Muscle of leg (tissue), 11 donors: ENCODE measurements around the gene ITGA5. TPM values are rescaled to one million over a fixed set of nuclear protein-coding genes. Genes with fewer than 3 reads are reported as not detected.

Experiments used
- DNase-seq: peaks from one replicate; pipeline ENCODE4 v3.0.0; 2013
- H3K27ac ChIP-seq: one replicate; pipeline ENCODE4 v1.5.1; 2013; ENCODE audit warnings: mild to moderate bottlenecking, low read length, control low read depth
- H3K27me3 ChIP-seq: one replicate; pipeline ENCODE4 v1.6.1; 2013; ENCODE audit warnings: low read length; ENCODE audit not compliant: control insufficient read depth, insufficient read depth
- H3K36me3 ChIP-seq: one replicate; pipeline ENCODE4 v1.6.1; 2013; ENCODE audit warnings: low read length; ENCODE audit not compliant: control insufficient read depth, insufficient read depth
- H3K4me1 ChIP-seq: one replicate; pipeline ENCODE4 v1.6.1; 2013; ENCODE audit warnings: low read length; ENCODE audit not compliant: control insufficient read depth, insufficient read depth
- H3K4me3 ChIP-seq: one replicate; pipeline ENCODE4 v1.5.1; 2013; ENCODE audit warnings: low read length, control low read depth
- H3K9me3 ChIP-seq: replicated peaks from 2 replicates; pipeline ENCODE4 v1.6.1; 2013; ENCODE audit warnings: low read depth, low read length; ENCODE audit not compliant: control insufficient read depth
- WGBS: methylation state at CpG from one replicate; pipeline ENCODE4 v1.1.5; 2013; ENCODE audit warnings: missing lambda C conversion rate; ENCODE audit not compliant: insufficient coverage; 5-methylcytosine and 5-hydroxymethylcytosine counted together
- polyA plus RNA-seq, 8 donors: library from polyadenylated mRNA; unstranded; fragments of 120-200 nt; gene quantifications; one replicate each; pipeline versions ENCODE4 v1.2.1 to v1.2.3, GENCODE V29; 2013; ENCODE audit warnings: inconsistent platforms in 1 of 8, low replicate concordance in 1 of 8; ENCODE audit not compliant: insufficient read length in 8 of 8, insufficient read depth in 1 of 8
- total RNA-seq: library from RNA; stranded (reverse); fragments of 120-200 nt; gene quantifications from one replicate; pipeline ENCODE4 v1.2.4, GENCODE V29; 2013

ITGA5 gene
- total and polyA plus RNA-seq, 9 donors, result 70.7 to 129 (median 106) TPM

DNA sequence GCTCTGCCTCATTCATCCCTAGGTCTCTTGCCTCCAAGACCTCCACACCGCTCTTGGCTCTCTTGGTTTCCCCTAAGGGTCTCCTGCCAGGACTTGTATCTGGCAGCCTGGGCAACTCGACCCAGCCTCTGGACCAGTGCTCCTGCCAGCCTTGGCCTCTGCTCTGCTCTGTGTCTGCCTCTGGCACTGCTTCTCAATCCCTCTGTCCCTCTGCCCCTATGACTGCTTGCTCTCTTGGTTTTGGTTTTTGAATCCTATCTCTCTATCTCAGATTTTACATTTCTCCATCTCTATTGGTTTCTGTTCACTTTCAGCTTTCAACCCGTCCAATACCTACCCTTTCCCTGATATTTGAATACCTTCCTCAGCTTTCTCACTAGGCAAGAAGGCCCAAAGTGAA, 6.3 kb downstream of the ITGA5 start:
- 89% methylated on average over 2 of the region's 3 CpGs for WGBS
- H3K4me1 ChIP-seq, result peaks cover 65% of the 10 kb centered on the region
- H3K9me3 ChIP-seq, result no peaks in the 10 kb centered on the region
- DNase-seq, result peak; percentile 10
- no peak overlapping the region for H3K4me3 ChIP-seq
- peaks cover 20% of the 10 kb centered on the region for H3K36me3 ChIP-seq
- no peaks in the 10 kb centered on the region for H3K27me3 ChIP-seq
- peak overlapping the region; percentile 93 for H3K27ac ChIP-seq

DNA sequence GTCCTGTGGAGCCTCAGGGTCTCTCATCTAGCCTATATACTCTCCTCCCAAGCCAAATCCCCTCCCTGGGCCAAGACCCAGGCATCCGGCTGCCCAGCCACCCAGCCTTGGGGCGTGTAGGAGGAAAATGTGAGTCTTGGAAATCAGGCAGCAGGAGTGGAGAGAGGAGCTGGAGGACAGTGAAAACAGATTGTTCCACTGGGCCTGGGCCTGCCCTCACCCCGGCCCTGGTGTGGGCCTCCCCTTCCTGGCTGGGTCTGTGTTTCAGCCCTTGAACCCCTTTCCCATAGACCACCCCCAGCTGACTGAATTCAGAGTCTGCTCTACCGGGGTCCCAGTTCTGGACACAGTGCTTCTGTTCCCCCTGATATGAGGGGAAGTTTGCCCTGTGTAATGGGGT, 6.7 kb downstream of the ITGA5 start:
- Histone ChIP-seq H3K9me3 (no peaks in the 10 kb centered on the region), H3K27me3 (no peaks in the 10 kb centered on the region), H3K4me3 (no peak overlapping the region), H3K4me1 (peaks cover 61% of the 10 kb centered on the region), H3K27ac (peak overlapping the region; percentile 93), H3K36me3 (peaks cover 24% of the 10 kb centered on the region)
- peak; percentile 37 for DNase-seq
- 40% methylated on average over 1 of the region's 4 CpGs for WGBS

DNA sequence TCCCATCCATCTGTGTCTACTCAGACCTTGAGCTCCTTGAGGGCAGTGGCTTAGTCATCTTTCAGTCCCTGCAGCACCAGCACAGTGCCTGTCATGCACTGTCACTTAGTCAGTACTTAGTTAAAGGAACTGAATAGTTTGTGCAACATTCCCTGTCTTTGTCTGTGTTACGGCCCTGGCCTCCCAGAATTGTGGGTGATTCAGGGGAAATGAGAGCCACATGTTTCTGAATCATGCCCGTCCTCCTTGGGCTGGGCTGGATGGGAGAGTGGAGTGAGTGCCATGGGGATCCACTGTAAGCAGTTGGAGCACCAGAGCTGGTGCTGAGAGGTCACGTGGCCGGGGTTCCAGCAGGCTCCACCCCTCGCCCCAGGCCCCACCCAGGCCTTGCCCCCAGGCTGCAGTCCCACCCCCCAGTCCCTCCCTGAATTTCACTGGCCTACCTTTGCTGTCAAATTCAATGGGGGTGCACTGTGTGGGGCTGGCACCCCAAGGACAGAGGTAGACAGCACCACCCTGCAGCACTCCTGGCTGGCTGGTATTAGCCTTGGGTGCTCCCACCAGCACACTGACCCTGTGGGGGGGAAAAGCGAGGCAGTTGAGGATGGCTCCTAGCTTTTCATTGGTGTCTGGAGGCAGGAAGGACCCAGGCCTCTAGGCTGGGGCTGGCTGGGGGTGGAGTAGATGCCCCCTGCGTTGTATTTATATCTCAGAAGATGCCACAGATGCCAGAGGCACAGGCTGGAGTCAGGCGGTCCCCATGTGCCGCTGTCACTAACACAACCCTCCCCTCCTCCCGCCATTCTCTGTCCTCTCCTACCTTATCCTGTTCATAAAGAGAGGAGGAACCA, 7.5 kb downstream of the ITGA5 start:
- no peaks in the 10 kb centered on the region for H3K27me3 ChIP-seq
- DNase-seq, result peak; percentile 71
- H3K4me1 ChIP-seq, result peaks cover 54% of the 10 kb centered on the region
- peaks cover 28% of the 10 kb centered on the region for H3K36me3 ChIP-seq
- no peak overlapping the region for H3K4me3 ChIP-seq
- H3K27ac ChIP-seq, result peak overlapping the region; percentile 93
- no peaks in the 10 kb centered on the region for H3K9me3 ChIP-seq
- WGBS, result 74% methylated on average over 2 of the region's 10 CpGs

DNA sequence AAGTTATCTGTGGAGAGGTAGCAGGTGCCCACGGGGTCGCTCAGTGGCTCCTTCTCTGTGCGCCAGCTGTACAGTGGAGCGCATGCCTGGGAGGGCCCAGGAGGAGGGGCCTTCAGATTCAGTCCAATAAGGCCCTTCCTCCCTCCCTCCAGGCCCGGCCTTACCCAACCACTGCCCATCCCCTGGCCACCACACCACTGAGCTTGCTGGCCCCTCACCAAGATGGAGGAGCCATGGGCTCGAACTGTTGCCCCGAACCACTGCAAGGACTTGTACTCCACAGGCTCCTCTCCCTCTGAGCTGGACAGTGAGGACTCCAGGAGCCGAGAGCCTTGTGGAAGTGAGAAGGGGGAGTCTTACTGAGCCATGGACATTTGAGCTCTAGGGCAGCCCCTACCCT, 9.8 kb downstream of the ITGA5 start:
- DNase-seq, result no peak
- Histone ChIP-seq H3K27me3 (no peaks in the 10 kb centered on the region), H3K27ac (no peak overlapping the region), H3K4me3 (no peak overlapping the region), H3K9me3 (no peaks in the 10 kb centered on the region), H3K36me3 (peaks cover 52% of the 10 kb centered on the region), H3K4me1 (peaks cover 36% of the 10 kb centered on the region)
- WGBS, result 86% methylated on average over 4 of the region's 8 CpGs

DNA sequence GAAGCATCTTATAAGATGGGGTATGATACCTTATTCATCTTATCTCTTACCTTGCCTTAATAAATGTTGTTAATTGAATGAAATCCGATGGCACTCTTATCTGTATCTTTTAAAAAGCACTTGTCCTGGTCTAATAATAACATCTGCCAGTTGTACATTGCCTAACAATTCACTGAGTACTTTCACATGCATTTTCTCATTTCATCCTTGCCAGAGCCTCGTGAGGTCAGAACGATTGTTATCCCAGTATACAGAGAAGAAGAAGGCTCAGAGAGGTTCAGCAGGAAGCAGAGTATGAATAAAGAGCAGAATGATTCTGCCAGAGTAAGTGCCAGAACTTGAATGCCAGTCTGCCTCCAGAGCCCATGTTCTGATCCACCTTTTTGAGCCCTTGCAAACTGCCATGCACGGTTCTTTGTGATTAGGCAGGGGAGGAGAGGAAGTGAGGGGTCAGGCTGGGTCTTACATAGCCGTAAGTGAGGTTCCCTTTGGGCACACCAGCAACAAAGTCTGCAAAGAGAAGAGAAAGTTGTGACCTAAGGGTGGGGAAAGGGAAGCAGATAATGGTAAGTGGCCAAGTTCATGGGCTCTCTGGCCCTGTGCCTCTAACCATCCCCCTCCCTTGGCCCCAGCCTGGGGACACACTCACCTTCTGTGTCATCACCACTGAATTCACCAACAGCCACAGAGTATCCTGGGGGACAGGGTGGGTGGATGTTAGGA, 11.7 kb downstream of the ITGA5 start:
- Histone ChIP-seq H3K9me3 (no peaks in the 10 kb centered on the region), H3K36me3 (peaks cover 70% of the 10 kb centered on the region), H3K4me1 (peaks cover 17% of the 10 kb centered on the region), H3K27ac (no peak overlapping the region), H3K27me3 (no peaks in the 10 kb centered on the region), H3K4me3 (no peak overlapping the region)
- 51% methylated on average over 4 of the region's 5 CpGs for WGBS
- no peak for DNase-seq

DNA sequence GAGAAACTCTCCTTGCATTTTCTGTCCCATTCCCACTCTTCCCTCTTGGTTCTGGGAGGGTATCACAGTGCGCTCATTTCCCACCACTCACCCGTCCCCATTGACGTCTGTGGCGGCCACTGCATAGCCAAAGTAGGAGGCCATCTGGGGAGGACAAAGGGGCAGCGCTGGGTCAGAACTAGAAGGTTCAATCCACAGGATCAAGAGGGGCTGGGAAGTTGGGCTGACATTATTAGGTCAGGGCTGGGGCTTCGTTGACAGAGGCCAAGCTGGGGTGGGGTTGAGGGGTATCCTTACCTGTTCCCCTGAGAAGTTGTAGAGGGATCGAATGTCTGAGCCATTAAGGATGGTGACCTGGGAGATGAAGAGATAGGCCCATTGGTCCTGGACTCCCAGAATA, 13.5 kb downstream of the ITGA5 start:
- no peak overlapping the region for H3K27ac ChIP-seq
- H3K4me1 ChIP-seq, result no peaks in the 10 kb centered on the region
- H3K36me3 ChIP-seq, result peaks cover 83% of the 10 kb centered on the region
- 89% methylated on average over 3 of the region's 7 CpGs for WGBS
- no peak overlapping the region for H3K4me3 ChIP-seq
- H3K27me3 ChIP-seq, result no peaks in the 10 kb centered on the region
- no peaks in the 10 kb centered on the region for H3K9me3 ChIP-seq
- no peak for DNase-seq

DNA sequence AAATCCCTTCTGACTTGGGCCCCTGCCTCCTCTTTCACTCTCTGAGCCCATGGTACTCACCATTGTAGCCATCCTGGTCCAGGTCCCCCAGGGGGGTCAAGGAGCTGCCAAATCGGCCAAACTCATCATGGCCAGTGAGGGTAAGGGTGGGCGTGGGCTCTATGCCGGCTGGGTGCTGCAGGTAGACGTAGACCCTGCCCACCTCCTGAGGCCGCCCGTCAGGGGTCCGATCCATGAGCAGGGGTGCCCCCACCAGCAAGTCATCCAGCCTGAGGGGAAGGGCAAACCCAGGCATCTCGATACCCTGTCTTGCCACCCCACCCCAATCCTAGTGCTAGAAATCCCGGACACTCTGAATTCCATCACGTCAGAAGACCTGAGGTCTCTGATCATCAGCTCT, 14.0 kb downstream of the ITGA5 start:
- Histone ChIP-seq H3K27me3 (no peaks in the 10 kb centered on the region), H3K4me1 (no peaks in the 10 kb centered on the region), H3K36me3 (peaks cover 87% of the 10 kb centered on the region), H3K4me3 (no peak overlapping the region), H3K9me3 (no peaks in the 10 kb centered on the region), H3K27ac (no peak overlapping the region)
- WGBS, result 89% methylated on average over 7 of the region's 10 CpGs
- DNase-seq, result no peak

DNA sequence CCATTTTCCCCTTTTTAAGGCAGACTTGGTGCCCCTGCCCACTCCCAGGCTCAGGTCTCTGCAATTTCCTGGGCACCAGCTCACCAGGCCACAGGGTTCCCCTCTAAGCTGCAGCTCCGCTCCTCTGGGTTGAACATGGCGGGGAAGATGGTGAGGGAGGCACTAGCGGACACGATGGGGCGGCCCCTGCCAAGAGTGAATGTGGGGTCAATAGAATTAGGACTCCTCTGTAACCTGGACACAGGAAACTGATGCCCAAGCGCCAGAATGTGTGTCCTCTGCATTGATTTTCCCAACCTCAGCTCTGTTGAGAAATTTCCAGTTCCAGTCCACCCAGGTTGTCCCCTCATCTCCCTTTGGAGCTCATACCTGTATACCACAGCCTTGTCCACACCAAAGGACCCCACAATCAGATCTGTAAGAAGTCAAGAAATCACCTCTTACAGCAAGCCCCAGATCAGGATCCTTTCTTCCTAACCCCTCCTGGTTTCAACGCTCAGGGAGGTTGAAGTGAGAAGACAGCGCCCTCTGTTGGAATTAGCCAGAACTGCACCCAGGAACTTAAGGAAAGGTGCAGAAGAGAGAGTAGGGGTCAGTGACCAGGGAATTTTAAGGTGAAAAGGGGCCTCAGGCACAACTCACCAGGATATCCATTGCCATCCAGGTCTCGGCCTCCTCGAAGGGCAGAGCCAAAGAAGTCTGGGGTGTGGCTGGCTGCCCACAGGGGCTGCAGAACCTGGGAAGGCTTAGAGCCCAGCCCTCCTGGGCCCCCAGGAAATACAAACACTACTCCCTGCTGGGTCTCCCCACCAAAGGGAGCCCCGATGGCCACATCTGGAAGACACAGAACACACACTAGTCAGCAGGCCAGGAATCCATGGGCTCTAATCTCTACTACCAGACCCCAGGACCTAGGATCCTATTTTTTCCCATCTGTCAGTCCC, 14.7 kb downstream of the ITGA5 start:
- no peak overlapping the region for H3K27ac ChIP-seq
- 59% methylated on average over 5 of the region's 11 CpGs for WGBS
- no peak for DNase-seq
- no peaks in the 10 kb centered on the region for H3K9me3 ChIP-seq
- no peaks in the 10 kb centered on the region for H3K4me1 ChIP-seq
- H3K27me3 ChIP-seq, result no peaks in the 10 kb centered on the region
- no peak overlapping the region for H3K4me3 ChIP-seq
- peaks cover 91% of the 10 kb centered on the region for H3K36me3 ChIP-seq

DNA sequence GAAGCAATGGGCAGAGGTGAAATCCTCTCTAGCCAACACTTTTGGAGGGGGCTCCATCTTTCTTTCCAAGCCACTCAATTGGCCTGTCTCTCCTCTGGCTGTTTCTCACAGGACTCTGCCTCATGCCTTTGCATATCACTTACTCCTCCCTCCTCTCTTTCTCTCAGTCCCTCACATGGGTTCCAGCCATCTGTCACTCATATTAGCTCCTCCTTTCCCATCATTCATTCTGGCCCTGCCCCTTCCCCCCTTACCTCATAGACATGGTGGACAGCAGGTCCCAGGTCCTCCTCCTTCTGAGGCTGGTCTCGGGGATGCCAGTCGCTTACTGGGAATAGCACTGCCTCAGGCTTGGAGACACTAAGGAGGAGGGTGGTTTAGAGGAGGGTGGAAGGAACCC, 17.9 kb downstream of the ITGA5 start:
- Histone ChIP-seq H3K36me3 (peaks cover 96% of the 10 kb centered on the region), H3K27me3 (no peaks in the 10 kb centered on the region), H3K4me3 (no peak overlapping the region), H3K9me3 (no peaks in the 10 kb centered on the region), H3K27ac (no peak overlapping the region), H3K4me1 (peaks cover under 1% of the 10 kb centered on the region)
- no CpG with 5 or more reads among the region's 2 CpGs for WGBS
- DNase-seq, result no peak
